GM19463 (cell line): Measurements from ENCODE around the gene TYMS.

Experiments used
- ATAC-seq: cut with Tn5 transposase; IDR thresholded peaks from one replicate; pipeline ENCODE4 v1.9.1; 2021; ENCODE audit warnings: mild to moderate bottlenecking, moderate library complexity; ENCODE audit not compliant: unreplicated experiment

The TYMS gene

GRCh38 chr18:644395-645004 is 13.0 kb upstream of the TYMS start:
- ATAC-seq = peak; percentile 78

- no peak for ATAC-seq
Observed at GRCh38 chr18:647304-647703, 10.1 kb upstream of the TYMS start.

GRCh38 chr18:649341-649740 is 8.1 kb upstream of the TYMS start:
- ATAC-seq = no peak

- ATAC-seq = peak; percentile 97
Observed at GRCh38 chr18:650428-650858, 7.0 kb upstream of the TYMS start.

- ATAC-seq = no peak
Observed at GRCh38 chr18:652131-652530, 5.3 kb upstream of the TYMS start.

- no peak for ATAC-seq
Observed at GRCh38 chr18:653512-653911, 3.9 kb upstream of the TYMS start.

GRCh38 chr18:654601-655000 is 2.9 kb upstream of the TYMS start:
- ATAC-seq = no peak

GRCh38 chr18:655445-655844 is 2.0 kb upstream of the TYMS start:
- ATAC-seq = no peak

GRCh38 chr18:658001-658946 is 821 bp downstream of the TYMS start:
- peak; percentile 52 for ATAC-seq

GRCh38 chr18:658947-659533 is 1.6 kb downstream of the TYMS start:
- ATAC-seq = no peak

GRCh38 chr18:659597-659996 is 2.1 kb downstream of the TYMS start:
- no peak for ATAC-seq

- ATAC-seq = no peak
Observed at GRCh38 chr18:662197-662596, 4.7 kb downstream of the TYMS start.

- ATAC-seq = no peak
Observed at GRCh38 chr18:666177-666576, 8.7 kb downstream of the TYMS start.

GRCh38 chr18:666628-667027 is 9.2 kb downstream of the TYMS start:
- ATAC-seq = no peak

GRCh38 chr18:668260-668659 is 10.8 kb downstream of the TYMS start:
- no peak for ATAC-seq

- no peak for ATAC-seq
Observed at GRCh38 chr18:669077-669476, 11.6 kb downstream of the TYMS start.

- ATAC-seq = no peak
Observed at GRCh38 chr18:670522-670921, 13.1 kb downstream of the TYMS start.

GRCh38 chr18:671405-671804 is 14.0 kb downstream of the TYMS start:
- no peak for ATAC-seq

- no peak for ATAC-seq
Observed at GRCh38 chr18:673317-673716, 15.9 kb downstream of the TYMS start.

- no peak for ATAC-seq
Observed at GRCh38 chr18:673769-674168, 16.3 kb downstream of the TYMS start.

GRCh38 chr18:675307-675706 is 17.9 kb downstream of the TYMS start:
- no peak for ATAC-seq

GRCh38 chr18:676069-676468 is 18.6 kb downstream of the TYMS start:
- no peak for ATAC-seq
